H1 (cell line): ENCODE results near the gene BEST3. TPM values are rescaled to one million over a fixed set of nuclear protein-coding genes. Genes with fewer than 3 reads are reported as not detected.

Experiments
- CEBPB ChIP-seq: IDR thresholded peaks from 2 replicates; pipeline ENCODE4 v1.6.1; 2012; ENCODE audit warnings: low read depth, low read length
- HDAC2 ChIP-seq, 2 experiments: fragments of 300-600 bp in 1 of 2; sonication (generic) in 1 of 2; IDR thresholded peaks; 2 replicates each; pipeline ENCODE4 v1.6.1; 2011 to 2012; ENCODE audit warnings: low read depth in 2 of 2, low read length in 2 of 2, mild to moderate bottlenecking in 2 of 2, moderate library complexity in 2 of 2, borderline replicate concordance in 1 of 2, inconsistent platforms in 1 of 2
- SUZ12 ChIP-seq: fragments of 200-600 bp; sonication (generic); IDR thresholded peaks from 2 replicates; pipeline ENCODE4 v1.6.1; 2012; ENCODE audit warnings: mild to moderate bottlenecking, inconsistent platforms, low read length, moderate library complexity, mixed read lengths
- polyA plus RNA-seq, 7 experiments: library from polyadenylated mRNA; depleted of rRNA in 3 of 7; stranded (reverse) in 5 of 7; unstranded in 2 of 7; fragments of >200 nt in 5 of 7; fragments of 200-250 nt in 2 of 7; gene quantifications; 1 replicate in 5 of 7; 2 replicates in 1 of 7; 4 replicates in 1 of 7; pipeline versions ENCODE4 v1.2.1 to v1.2.3, GENCODE V29; 2011 to 2013; ENCODE audit warnings: missing spikeins in 2 of 7, mixed read lengths in 2 of 7
- total RNA-seq: library from RNA; stranded (reverse); fragmentation: NEBNext Ultra II Directional; extraction: Animal tissue kit (Norgen Biotek cat#: 25700); gene quantifications from 2 replicates; pipeline ENCODE4 v1.2.1, GENCODE V29; 2021

The BEST3 gene
- total and polyA plus RNA-seq, 2 of the 8 experiments (the other 6 are each of a cell fraction or from before 2014, with no cell fraction given) = 0.17 TPM; not detected in 1

- TF ChIP-seq HDAC2 (IDR thresholded peaks at IDR 0.05; ENCODE audit: borderline replicate concordance in 1 of 2, low read depth in 2 of 2, low read length in 2 of 2) (no peak), SUZ12 (peak; percentile 52; the same call in 1 of the 2 replicates), CEBPB (peak; percentile 85)
- TF ChIP-seq, all 59 proteins: peak for 7
These were observed 40.4 kb upstream of the BEST3 start (continued) for GRCh38 chr12:69739287-69740191.
